Prostate gland (tissue), 2 donors: ENCODE measurements around the gene TEF. TPM values are rescaled to one million over a fixed set of nuclear protein-coding genes. Genes with fewer than 3 reads are reported as not detected.
A peak's percentile ranks its signal among the peaks of the same experiment; 100 is the strongest.

Experiments
- DNase-seq: peaks from one replicate; pipeline ENCODE4 v3.0.0-alpha.2; 2019; ENCODE audit warnings: low spot score
- H3K27ac ChIP-seq, 2 donors: fragments of 200-600 bp; sonication (generic); 2 replicates each; pipeline ENCODE4 v1.5.1; 2017 to 2019
- H3K27me3 ChIP-seq: fragments of 200-600 bp; sonication (generic); replicated peaks from 2 replicates; pipeline ENCODE4 v1.5.1; 2019; ENCODE audit not compliant: insufficient read depth
- H3K36me3 ChIP-seq, 2 donors: fragments of 200-600 bp; sonication (generic); 1 replicate in 1 of 2; 2 replicates in 1 of 2; pipeline versions ENCODE4 v1.5.1 to v1.8.1; 2017 to 2019
- H3K4me1 ChIP-seq: fragments of 200-600 bp; sonication (generic); replicated peaks from 2 replicates; pipeline ENCODE4 v1.5.1; 2019
- H3K4me3 ChIP-seq, 2 donors: fragments of 200-600 bp; sonication (generic); 2 replicates each; pipeline ENCODE4 v1.5.1; 2017 to 2019
- H3K9me3 ChIP-seq: fragments of 200-600 bp; sonication (generic); 2 replicates; pipeline ENCODE4 v1.5.1; 2017
- CTCF ChIP-seq, 4 experiments: fragments of 200-600 bp in 2 of 4; fragments of 450-650 bp in 2 of 4; sonication (generic) in 2 of 4; IDR thresholded peaks; 1 replicate in 3 of 4; 2 replicates in 1 of 4; pipeline ENCODE4 v1.5.1; 2016 to 2019; ENCODE audit warnings: antibody characterized with exemption in 4 of 4, mild to moderate bottlenecking in 2 of 4, moderate library complexity in 2 of 4
- POLR2A ChIP-seq: fragments of 450-650 bp; IDR thresholded peaks from one replicate; pipeline ENCODE4 v1.6.1; 2016; ENCODE audit warnings: antibody characterized with exemption, mild to moderate bottlenecking
- POLR2AphosphoS5 ChIP-seq: sonication (generic); formaldehyde crosslinking; IDR thresholded peaks from one replicate; pipeline ENCODE4 v1.6.1; 2017; ENCODE audit warnings: antibody characterized with exemption
- WGBS: methylation state at CpG from one replicate; pipeline ENCODE4 v1.1.5; 2018; 5-methylcytosine and 5-hydroxymethylcytosine counted together
- intact Hi-C: fragments of 100-400 bp; cut with DNase I; formaldehyde crosslinking; loops from one replicate; pipeline ENCODE4 v1.14.2; 2022
- total RNA-seq, 2 donors: library from RNA; depleted of rRNA; stranded (reverse); fragments of >200 nt; gene quantifications; one replicate each; pipeline ENCODE4 v1.1.0, GENCODE V29; 2016

The TEF gene
- 10 to 100 TPM; 26.2 to 51.7 TPM for total RNA-seq

GRCh38 chr22:41381329-41382097, at the start of gene TEF:
Gene TEF, plus strand, starts transcription at chr22:41381942. Its CDS starts 103 bp downstream, at chr22:41382045.
- peaks cover 9% of the 10 kb centered on the region for H3K4me1 ChIP-seq
- TF ChIP-seq POLR2AphosphoS5 (peak; percentile 84), CTCF (IDR thresholded peaks at IDR 0.05) (no peak), POLR2A (peak; percentile 73)
- intact Hi-C loops, result loop anchor here (5.0 kb wide), 1 partner anchor 289 kb away; the partner anchor contains the start of gene EP300
- under 1% methylated on average over 59 of the region's 84 CpGs for WGBS
- peak; percentile 99 for DNase-seq
- H3K4me3 ChIP-seq, result peak within 1 kb of the TSS; percentile 83 to 97
- no peaks in the 10 kb centered on the region for H3K27me3 ChIP-seq
- no peaks in the 10 kb centered on the region for H3K9me3 ChIP-seq
- no peaks in the 10 kb centered on the region for H3K36me3 ChIP-seq
- H3K27ac ChIP-seq, result peak within 1 kb of the TSS; percentile 93 to 98

GRCh38 chr22:41332217-41332939, 49.4 kb upstream of the TEF start:
- WGBS, result 88% methylated on average over 15 of the region's 15 CpGs
- no peak overlapping the region for H3K4me3 ChIP-seq
- H3K27ac ChIP-seq, result no peak overlapping the region
- H3K9me3 ChIP-seq, result no peaks in the 10 kb centered on the region
- no peak for DNase-seq
- intact Hi-C loops, result no loop called here
- TF ChIP-seq POLR2AphosphoS5 (no peak), CTCF (IDR thresholded peaks at IDR 0.05) (no peak), POLR2A (no peak)
- H3K4me1 ChIP-seq, result no peaks in the 10 kb centered on the region
- H3K36me3 ChIP-seq, result peaks cover 5 to 13% of the 10 kb centered on the region in 2 donors
- H3K27me3 ChIP-seq, result no peaks in the 10 kb centered on the region

GRCh38 chr22:41333806-41334205, 47.9 kb upstream of the TEF start:
- Histone ChIP-seq H3K4me3 (no peak overlapping the region), H3K9me3 (no peaks in the 10 kb centered on the region), H3K36me3 (peaks cover 3 to 13% of the 10 kb centered on the region in 2 donors), H3K27me3 (no peaks in the 10 kb centered on the region), H3K27ac (no peak overlapping the region), H3K4me1 (no peaks in the 10 kb centered on the region)
- WGBS, result 100% methylated on average over 3 of the region's 3 CpGs
- no peak for TF ChIP-seq POLR2AphosphoS5
- TF ChIP-seq POLR2A, result no peak
- TF ChIP-seq CTCF (IDR thresholded peaks at IDR 0.05), result no peak
- intact Hi-C loops, result no loop called here
- DNase-seq, result no peak

GRCh38 chr22:41334215-41334614, 47.5 kb upstream of the TEF start:
- Histone ChIP-seq H3K36me3 (peaks cover 3 to 13% of the 10 kb centered on the region in 2 donors), H3K9me3 (no peaks in the 10 kb centered on the region), H3K4me3 (no peak overlapping the region), H3K27me3 (no peaks in the 10 kb centered on the region), H3K27ac (no peak overlapping the region), H3K4me1 (no peaks in the 10 kb centered on the region)
- 86% methylated on average over 3 of the region's 3 CpGs for whole genome bisulfite sequencing
- DNase-seq, result no peak
- TF ChIP-seq POLR2AphosphoS5 (no peak), CTCF (IDR thresholded peaks at IDR 0.05) (no peak), POLR2A (no peak)
- intact Hi-C loops, result no loop called here
